ENCODE measurements around the gene TMEM165.

Gene TMEM165

DNA sequence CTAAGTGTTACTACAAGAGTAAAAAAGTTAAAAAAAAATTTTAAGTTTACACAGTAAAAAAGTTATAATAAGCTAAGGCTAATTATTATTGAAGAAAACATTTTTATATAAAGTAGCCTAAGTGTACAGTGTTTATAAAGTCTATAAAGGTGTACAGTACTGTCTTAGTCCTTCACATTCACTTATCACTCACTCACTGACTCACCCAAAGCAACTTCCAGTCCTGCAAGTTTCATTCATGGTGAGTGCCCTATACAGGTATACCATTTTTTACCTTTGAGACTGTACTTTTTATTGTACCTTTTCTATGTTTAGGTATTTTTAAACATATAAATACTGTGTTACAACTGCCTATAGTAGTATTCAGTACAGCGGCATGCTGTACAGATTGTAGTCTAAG, 74.2 kb downstream of the TMEM165 start:
- DNase-seq, result no peak
